Limb (tissue), 2 donors: ENCODE results near the gene SIDT1.

ENCODE experiments used
- DNase-seq, 2 donors: peaks; one replicate each; pipeline ENCODE4 v3.0.0-alpha.2; 2016; ENCODE audit errors: extremely low spot score in 2 of 2

The SIDT1 gene

GRCh38 chr3:113545594-113545993 is 13.2 kb downstream of the SIDT1 start:
- DNase-seq: no peak

DNA sequence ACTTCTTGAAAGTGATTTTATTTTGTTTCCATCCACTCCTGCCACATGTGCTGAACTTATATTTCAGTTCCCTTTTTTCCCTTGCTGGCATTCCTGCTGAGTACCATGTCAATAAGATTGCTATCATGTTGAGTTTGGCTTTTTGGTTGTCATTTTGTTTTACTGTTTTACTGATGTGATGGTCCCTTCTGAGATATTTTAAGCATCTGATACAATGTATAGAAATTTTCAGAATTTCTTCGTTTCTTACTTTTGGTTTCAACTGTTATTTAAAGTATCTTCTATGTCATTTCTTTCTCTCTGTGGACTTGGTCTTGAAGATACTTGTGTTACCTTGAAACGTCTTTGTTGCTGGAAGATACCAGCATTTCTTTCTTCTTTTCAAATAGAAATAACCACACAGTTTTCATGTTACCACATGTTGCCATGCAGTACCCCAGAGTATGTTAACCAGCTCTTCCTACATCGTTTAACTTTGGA is 14.1 kb downstream of the SIDT1 start:
- DNase-seq: no peak

DNA sequence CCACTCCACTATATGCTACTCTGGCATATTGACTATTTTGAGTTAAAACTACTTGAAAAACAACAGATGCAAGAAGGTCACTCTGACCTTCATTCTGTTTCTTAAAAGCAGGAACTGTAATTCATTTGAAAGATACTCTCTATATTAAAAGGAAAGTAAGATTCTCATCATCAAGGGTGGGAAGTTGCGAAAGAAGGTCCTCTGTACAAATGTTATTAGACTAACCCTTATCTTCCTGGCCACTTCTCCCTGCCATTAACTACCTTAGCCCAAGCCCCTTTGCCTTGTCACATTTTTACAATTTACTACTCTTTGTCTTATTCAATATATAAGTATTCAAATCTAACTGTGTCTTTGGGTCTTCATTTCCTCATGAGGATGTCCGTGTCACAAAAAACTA is 16.1 kb downstream of the SIDT1 start:
- DNase-seq: no peak

DNA sequence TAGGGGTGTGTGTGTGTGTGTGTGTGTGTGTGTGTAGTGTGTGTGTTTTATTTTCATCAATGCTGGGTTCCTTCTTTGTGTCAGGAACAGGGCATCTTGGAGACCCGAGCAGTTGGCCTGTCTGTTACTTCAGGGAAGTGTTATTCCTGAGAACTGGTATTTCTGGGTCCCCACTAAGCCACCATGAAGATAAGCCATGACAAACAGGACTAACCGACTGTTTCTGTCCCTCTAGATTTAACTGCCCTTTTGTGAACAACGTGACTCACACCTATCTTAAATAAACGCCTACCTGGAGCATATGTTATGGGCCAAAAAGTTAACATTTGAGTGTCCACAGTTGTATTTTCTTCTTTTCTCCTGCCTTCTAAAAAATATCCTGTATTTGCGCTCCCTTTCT is 19.5 kb downstream of the SIDT1 start:
- no peak for DNase-seq

GRCh38 chr3:113552851-113553250 is 20.5 kb downstream of the SIDT1 start:
- DNase-seq: no peak

GRCh38 chr3:113555138-113555537 is 22.8 kb downstream of the SIDT1 start:
- DNase-seq: no peak

- DNase-seq: no peak
These were observed 24.1 kb downstream of the SIDT1 start for GRCh38 chr3:113556316-113556945.

DNA sequence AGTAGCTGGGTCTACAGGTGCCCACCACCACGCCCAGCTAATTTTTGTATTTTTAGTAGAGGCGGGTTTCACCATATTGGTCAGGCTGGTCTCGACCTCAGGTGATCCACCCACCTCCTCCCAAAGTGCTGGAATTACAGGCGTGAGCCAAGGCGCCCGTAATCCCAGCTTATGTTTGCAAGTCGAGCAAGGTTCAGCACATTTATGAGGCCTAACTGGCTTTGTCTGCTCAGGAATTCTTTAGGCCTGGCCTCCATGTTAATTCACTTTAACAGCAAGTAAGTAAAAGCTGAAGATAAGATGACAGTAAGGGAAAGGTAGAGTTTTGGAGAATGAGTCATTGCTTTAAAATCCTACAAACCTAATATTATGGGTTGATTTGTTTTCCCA is 24.6 kb downstream of the SIDT1 start:
- no peak for DNase-seq

GRCh38 chr3:113557374-113557773 is 25.0 kb downstream of the SIDT1 start:
- DNase-seq: no peak

- no peak for DNase-seq
These were observed 26.7 kb downstream of the SIDT1 start for GRCh38 chr3:113559009-113559408.

GRCh38 chr3:113560271-113560670 is 27.9 kb downstream of the SIDT1 start:
- DNase-seq: no peak

GRCh38 chr3:113560831-113561623 is 28.7 kb downstream of the SIDT1 start:
- DNase-seq: peak in 1 of 2 donors; percentile 14

DNA sequence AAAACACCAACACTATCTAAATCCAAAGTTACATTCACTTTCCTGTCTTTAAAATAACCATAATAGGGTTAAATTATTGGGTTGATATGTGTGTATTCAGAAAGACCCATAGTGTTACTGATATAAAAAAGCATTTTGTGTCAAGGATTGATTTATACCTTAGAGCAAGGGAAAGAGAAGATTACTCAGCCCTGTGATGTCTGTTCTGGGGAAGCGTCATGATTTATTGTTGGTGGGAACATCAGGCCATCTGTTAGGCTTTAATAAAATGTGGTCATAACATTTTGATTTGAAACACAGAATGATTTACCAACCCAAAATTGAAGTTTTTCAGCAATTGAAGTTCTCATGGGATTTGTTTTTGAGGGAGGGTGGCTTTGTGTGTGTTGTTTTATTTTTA is 33.2 kb downstream of the SIDT1 start:
- no peak for DNase-seq

DNA sequence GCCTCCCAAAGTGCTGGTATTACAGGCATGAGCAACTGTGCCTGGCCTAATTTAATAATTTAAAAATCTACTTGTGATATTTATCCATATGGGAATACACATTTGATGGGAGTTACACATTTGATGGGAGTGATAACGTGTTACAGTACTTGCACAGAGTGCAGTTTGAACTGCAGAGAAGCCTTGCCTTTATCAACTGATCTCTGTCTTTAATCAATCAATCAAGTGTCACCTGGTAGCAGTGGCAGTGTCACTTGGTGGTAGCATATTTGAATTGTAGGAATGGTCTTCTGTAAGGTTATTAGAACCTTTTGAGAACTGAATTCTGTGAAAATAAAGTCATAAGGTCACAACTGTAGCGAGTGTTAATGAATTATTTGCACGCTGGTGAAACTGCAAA is 37.8 kb downstream of the SIDT1 start:
- DNase-seq: no peak

- DNase-seq: no peak
These were observed 39.0 kb downstream of the SIDT1 start for GRCh38 chr3:113571360-113571759.

DNA sequence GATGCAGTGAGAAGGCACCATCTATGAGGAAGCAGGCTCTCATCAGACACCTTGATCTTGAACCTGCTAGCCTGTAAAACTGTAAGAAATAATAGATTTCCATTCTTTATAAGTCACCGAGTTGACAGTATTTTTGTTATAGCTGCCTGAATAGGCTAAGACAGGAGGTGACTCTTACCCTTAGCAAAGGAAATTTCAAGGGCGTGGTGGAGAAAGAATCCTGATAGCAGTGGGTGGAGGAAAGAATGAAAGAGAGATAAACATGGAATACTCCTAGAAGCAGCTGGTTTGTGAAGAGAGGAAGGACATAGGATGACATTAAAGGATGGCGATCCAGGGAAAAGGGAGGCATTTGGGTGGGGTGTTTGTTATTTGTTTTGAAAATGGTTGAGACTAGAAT is 41.4 kb downstream of the SIDT1 start:
- no peak for DNase-seq

DNA sequence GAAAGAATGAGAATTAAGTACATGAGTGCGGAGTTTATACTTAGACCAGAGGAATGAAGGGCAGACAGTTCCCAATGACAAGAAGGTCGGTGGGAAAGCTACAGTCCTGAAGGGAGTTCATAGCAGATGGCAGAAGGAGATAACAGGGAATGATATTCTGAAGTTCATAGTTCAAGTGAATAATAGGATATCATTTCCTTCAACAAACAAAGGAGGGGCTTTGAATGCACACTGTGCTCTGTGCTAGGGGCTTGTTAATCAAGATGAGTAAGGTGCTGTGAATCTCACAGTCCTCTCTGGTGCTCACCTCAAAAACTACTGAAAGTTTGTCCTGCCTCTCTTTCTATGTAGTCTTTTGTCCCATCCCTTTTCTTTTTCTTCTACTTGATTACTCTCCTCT is 41.9 kb downstream of the SIDT1 start:
- no peak for DNase-seq

DNA sequence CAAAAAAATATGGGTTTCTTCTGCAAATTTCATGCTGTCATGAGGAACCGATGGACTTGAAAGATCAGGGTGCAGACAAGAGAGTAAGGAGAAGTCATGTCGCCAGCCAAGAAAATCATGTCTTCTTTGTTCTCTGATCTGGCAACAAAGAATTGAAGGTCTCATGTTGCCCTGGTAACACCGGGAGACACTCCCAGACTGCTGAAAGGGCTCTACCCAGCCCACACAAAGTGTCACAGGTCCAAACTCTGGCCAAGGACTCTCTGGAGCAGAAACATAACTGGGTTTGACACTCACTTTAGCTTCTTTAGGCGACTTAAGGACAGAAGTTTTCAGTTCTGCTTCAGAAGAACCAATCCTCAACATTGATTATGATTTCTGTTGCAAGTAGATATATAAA is 42.9 kb downstream of the SIDT1 start:
- no peak for DNase-seq

DNA sequence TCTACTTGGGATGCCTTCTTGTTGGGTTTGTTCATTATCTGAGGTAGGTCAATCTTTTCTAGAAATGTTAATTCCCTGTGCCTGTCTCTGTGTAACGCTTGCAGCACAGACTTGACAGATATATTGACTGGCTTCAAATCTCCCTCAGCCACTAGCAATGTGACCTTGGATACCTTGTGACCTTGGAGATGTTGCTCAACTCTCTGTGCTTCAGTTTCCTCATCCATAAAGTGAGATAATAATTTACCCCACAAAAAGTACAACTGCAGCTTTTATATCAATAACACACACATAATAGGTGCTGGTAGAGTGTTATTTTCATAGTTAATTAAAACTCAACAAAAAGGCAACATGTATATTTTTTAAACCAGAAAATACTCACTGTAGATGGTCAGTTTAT is 52.9 kb downstream of the SIDT1 start:
- no peak for DNase-seq

DNA sequence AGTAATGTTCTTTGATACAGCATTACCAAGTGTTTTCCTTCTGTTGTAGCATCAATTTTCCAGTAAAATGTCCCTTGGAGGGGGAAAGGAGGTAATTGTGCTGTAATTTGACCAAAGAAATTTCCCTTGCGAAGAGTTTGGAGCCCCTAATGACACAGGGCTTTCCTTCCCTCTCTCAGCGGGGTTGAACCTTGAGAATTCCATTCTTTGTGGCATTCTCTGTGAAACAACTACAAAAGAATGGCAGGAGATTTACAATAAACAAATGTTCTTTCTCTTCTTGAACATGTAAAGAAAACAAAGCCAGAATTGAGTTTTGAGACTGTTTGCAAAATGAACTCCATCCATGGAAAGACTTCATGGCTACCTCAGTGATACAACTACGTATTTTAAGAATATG is 53.4 kb downstream of the SIDT1 start:
- DNase-seq: no peak

DNA sequence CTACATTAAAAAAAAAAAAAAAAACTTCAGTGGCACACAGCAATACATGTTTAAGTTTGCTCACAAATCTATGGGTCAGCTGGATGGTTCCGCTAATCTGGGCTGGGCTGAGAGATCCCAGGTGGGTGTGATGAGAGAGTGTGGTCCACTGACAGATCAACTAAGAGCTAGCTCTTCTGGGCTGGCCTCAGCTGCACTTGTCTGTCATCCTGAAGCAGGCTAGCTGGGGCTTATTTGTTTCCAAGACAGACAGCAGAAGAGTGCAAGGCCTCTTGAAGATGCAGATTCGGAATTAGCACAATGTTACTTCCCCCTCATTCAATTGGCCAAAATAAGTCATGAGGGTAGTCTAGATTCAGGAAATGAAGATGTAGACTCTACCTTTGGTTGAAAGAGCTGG is 56.5 kb downstream of the SIDT1 start:
- DNase-seq: no peak

- DNase-seq: no peak
These were observed 57.6 kb downstream of the SIDT1 start for GRCh38 chr3:113589971-113590370.

DNA sequence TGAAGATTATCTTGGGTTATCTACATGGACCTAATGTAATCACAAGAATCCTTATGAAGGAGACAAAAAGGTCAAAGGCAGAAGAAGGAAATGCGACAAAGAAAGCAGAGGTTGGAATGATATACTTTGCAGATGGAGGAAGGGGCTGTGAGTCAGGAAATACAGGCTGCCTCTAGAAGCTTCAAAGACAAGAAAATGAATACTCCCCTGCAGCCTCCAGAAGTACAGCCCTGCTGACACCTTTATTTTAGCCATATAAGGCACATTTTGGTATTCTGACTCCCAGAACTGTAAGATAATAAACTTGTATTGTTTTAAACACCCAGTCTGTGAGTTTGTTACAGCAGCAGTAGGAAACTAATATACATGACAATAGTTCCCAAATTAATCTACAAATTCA is 58.6 kb downstream of the SIDT1 start:
- no peak for DNase-seq
